ENCODE results near the gene COL19A1. TPM values are rescaled to one million over a fixed set of nuclear protein-coding genes. Genes with fewer than 3 reads are reported as not detected.

The COL19A1 gene
- total RNA-seq, 1 donor from 2014 or later, result not detected

GRCh38 chr6:70176842-70177550, 310.6 kb downstream of the COL19A1 start:
- DNase-seq, result no peak

GRCh38 chr6:70180183-70180900, 314.0 kb downstream of the COL19A1 start:
- no peak for DNase-seq

- no peak for DNase-seq
These were observed 314.7 kb downstream of the COL19A1 start for GRCh38 chr6:70180901-70181599.

GRCh38 chr6:70183538-70183937, 317.2 kb downstream of the COL19A1 start:
- no peak for DNase-seq

GRCh38 chr6:70184723-70185122, 318.4 kb downstream of the COL19A1 start:
- DNase-seq, result no peak

GRCh38 chr6:70186461-70186860, 320.1 kb downstream of the COL19A1 start:
- DNase-seq, result no peak

- DNase-seq, result no peak
These were observed 321.8 kb downstream of the COL19A1 start for GRCh38 chr6:70188202-70188601.

- no peak for DNase-seq
These were observed 328.1 kb downstream of the COL19A1 start for GRCh38 chr6:70194421-70194820.

- DNase-seq, result no peak
These were observed 330.2 kb downstream of the COL19A1 start for GRCh38 chr6:70196531-70196930.

GRCh38 chr6:70198785-70199184, 332.4 kb downstream of the COL19A1 start:
- DNase-seq, result no peak

GRCh38 chr6:70208235-70208790, 342.0 kb downstream of the COL19A1 start:
- no peak for DNase-seq

- DNase-seq, result peak; percentile 9
These were observed 344.1 kb downstream of the COL19A1 start for GRCh38 chr6:70210462-70210861.

GRCh38 chr6:70215460-70216108, 349.2 kb downstream of the COL19A1 start:
- DNase-seq, result no peak

GRCh38 chr6:70216767-70217166, 350.4 kb downstream of the COL19A1 start:
- DNase-seq, result no peak

- no peak for DNase-seq
These were observed 353.7 kb downstream of the COL19A1 start for GRCh38 chr6:70219943-70220613.

- DNase-seq, result peak; percentile 46
These were observed 354.8 kb downstream of the COL19A1 start for GRCh38 chr6:70221025-70221714.

- DNase-seq, result no peak
These were observed 355.5 kb downstream of the COL19A1 start for GRCh38 chr6:70221715-70222438.

- DNase-seq, result no peak
These were observed 356.0 kb downstream of the COL19A1 start for GRCh38 chr6:70222439-70222749.

GRCh38 chr6:70225055-70225454, 358.7 kb downstream of the COL19A1 start:
- DNase-seq, result no peak

GRCh38 chr6:70231311-70231710, 365.0 kb downstream of the COL19A1 start:
- no peak for DNase-seq

Measured in dermis blood vessel endothelial cell (primary cell).